Duodenal mucosa (tissue), 2 donors: Measurements from ENCODE around the gene ANKK1.

Experiments used
- H3K27ac ChIP-seq: one replicate; pipeline ENCODE4 v1.7.0; 2013; ENCODE audit warnings: low read depth, low read length
- H3K27me3 ChIP-seq, 2 donors: one replicate each; pipeline ENCODE4 v1.7.0; 2013; ENCODE audit warnings: low read length in 2 of 2, control low read depth in 1 of 2; ENCODE audit not compliant: insufficient read depth in 2 of 2, control insufficient read depth in 1 of 2
- H3K36me3 ChIP-seq, 2 donors: one replicate each; pipeline ENCODE4 v1.7.0; 2013; ENCODE audit warnings: low read length in 2 of 2, control low read depth in 1 of 2; ENCODE audit not compliant: insufficient read depth in 2 of 2, control insufficient read depth in 1 of 2
- H3K4me1 ChIP-seq, 2 donors: one replicate each; pipeline ENCODE4 v1.7.0; 2013; ENCODE audit warnings: low read length in 2 of 2, control low read depth in 1 of 2; ENCODE audit not compliant: insufficient read depth in 2 of 2, control insufficient read depth in 1 of 2
- H3K4me3 ChIP-seq, 2 donors: one replicate each; pipeline ENCODE4 v1.7.0; 2013; ENCODE audit warnings: low read length in 2 of 2, low read depth in 1 of 2
- H3K9ac ChIP-seq, 2 donors: one replicate each; pipeline ENCODE4 v1.7.0; 2013; ENCODE audit warnings: low read length in 2 of 2, low read depth in 1 of 2
- H3K9me3 ChIP-seq, 2 donors: one replicate each; pipeline ENCODE4 v1.7.0; 2013; ENCODE audit warnings: low read length in 2 of 2, control low read depth in 1 of 2; ENCODE audit not compliant: control insufficient read depth in 1 of 2

The ANKK1 gene

DNA sequence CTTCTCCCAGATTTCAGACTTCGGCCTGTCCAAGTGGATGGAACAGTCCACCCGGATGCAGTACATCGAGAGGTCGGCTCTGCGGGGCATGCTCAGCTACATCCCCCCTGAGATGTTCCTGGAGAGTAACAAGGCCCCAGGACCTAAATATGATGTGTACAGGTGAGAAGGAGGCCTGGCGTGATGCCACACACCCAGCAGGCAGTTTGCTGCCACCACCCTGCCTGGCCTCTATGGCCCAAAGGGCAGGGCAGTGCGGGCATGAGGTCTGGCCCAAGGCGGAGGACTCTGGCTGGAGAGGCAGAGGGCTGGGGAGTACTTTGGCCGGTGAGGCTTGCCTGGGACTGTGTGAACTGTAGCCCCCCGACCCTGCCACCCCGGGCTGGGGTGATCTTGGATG is 7.3 kb downstream of the ANKK1 start:
- no peaks in the 10 kb centered on the region for H3K4me1 ChIP-seq
- no peak overlapping the region for H3K9ac ChIP-seq
- no peak overlapping the region for H3K27ac ChIP-seq
- H3K9me3 ChIP-seq = no peaks in the 10 kb centered on the region
- no peaks in the 10 kb centered on the region for H3K27me3 ChIP-seq
- no peak overlapping the region for H3K4me3 ChIP-seq
- no peaks in the 10 kb centered on the region for H3K36me3 ChIP-seq

DNA sequence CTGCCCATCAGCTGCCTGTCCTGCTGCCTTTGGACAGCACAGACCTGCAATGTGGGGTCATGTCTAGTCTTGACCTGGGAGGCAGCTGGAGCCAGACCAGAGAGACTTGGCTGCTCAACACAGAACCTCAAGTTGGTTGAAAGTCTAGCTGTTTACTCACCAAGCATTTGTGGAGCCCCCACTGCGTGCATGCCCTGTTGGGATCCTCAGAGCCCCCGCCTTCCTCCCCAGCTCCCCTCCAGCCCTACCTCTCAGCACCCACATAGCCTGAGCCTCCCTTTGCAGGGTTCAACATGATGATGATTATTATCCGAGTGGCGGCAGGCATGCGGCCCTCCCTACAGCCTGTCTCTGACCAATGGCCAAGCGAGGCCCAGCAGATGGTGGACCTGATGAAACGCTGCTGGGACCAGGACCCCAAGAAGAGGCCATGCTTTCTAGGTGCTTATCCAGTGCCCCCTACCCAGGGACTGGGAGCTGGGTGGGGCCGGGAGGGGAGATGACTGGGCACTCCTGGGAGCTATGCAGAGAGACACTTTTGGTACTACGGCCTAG is 8.3 kb downstream of the ANKK1 start:
- Histone ChIP-seq H3K4me3 (no peak overlapping the region), H3K27ac (no peak overlapping the region), H3K4me1 (no peaks in the 10 kb centered on the region), H3K36me3 (no peaks in the 10 kb centered on the region), H3K9ac (no peak overlapping the region), H3K27me3 (no peaks in the 10 kb centered on the region), H3K9me3 (no peaks in the 10 kb centered on the region)

DNA sequence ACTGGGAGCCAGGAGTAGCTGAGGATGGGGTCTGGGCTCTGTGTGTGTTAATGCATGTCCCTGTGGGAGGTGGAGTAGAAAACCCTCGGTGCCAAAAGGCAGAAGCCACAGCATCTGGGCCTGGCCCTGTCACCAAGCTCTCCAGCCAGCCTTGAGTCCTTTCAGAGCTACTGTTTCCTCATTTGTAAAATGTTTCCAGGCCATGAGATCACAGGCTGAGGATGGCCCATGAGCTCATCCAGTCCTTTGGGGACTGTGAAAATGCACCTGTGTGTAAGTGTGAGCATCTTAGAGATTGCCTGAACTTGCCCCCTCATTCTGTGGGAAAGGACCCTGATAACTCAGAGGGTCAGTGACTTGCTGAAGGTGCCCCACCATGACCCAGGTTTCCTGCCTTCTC is 9.1 kb downstream of the ANKK1 start:
- H3K9ac ChIP-seq = no peak overlapping the region
- no peaks in the 10 kb centered on the region for H3K4me1 ChIP-seq
- H3K9me3 ChIP-seq = no peaks in the 10 kb centered on the region
- no peaks in the 10 kb centered on the region for H3K36me3 ChIP-seq
- no peaks in the 10 kb centered on the region for H3K27me3 ChIP-seq
- H3K4me3 ChIP-seq = no peak overlapping the region
- H3K27ac ChIP-seq = no peak overlapping the region

- Histone ChIP-seq H3K4me3 (no peak overlapping the region), H3K27ac (no peak overlapping the region), H3K9ac (no peak overlapping the region), H3K27me3 (no peaks in the 10 kb centered on the region), H3K36me3 (no peaks in the 10 kb centered on the region), H3K4me1 (no peaks in the 10 kb centered on the region), H3K9me3 (no peaks in the 10 kb centered on the region)
Measured at GRCh38 chr11:113397212-113397611, 9.6 kb downstream of the ANKK1 start.

DNA sequence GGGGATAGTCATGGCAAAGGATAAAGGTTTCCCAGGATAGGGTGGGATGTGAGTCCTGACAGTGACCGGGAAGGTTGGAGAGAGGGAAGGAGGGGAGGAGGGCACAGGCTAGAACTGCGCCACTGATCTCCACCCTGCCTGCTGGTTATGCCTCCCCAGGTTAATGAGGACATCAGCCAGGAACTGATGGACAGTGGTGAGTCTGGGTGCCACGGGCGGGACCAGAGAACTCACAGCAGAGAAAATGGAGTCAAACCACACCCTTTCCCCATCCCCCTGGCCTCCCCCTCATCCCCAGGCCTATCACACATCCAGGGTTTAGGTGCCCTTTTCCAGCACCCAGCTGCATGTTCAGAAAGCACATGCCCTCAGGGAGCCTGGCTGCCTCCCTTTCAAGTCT is 10.2 kb downstream of the ANKK1 start:
- Histone ChIP-seq H3K4me1 (no peaks in the 10 kb centered on the region), H3K9ac (no peak overlapping the region), H3K27ac (no peak overlapping the region), H3K9me3 (no peaks in the 10 kb centered on the region), H3K4me3 (no peak overlapping the region), H3K36me3 (no peaks in the 10 kb centered on the region), H3K27me3 (no peaks in the 10 kb centered on the region)

DNA sequence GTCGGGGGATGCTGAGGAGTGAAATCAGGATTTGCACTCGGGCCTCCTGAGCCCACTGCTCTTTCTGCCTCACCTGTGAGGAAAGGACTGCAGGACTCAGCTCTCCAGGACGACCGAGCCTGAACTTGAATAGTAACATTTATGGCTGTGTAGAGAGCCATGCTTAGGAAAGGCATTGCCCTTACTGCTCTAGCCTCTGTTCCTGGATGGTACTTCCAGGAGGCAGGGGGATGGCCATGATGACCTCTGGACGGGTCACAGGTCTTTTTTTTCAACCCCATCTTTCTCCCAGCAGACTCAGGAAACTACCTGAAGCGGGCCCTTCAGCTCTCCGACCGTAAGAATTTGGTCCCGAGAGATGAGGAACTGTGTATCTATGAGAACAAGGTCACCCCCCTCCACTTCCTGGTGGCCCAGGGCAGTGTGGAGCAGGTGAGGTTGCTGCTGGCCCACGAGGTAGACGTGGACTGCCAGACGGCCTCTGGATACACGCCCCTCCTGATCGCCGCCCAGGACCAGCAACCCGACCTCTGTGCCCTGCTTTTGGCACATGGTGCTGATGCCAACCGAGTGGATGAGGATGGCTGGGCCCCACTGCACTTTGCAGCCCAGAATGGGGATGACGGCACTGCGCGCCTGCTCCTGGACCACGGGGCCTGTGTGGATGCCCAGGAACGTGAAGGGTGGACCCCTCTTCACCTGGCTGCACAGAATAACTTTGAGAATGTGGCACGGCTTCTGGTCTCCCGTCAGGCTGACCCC is 11.3 kb downstream of the ANKK1 start:
- H3K4me3 ChIP-seq = no peak overlapping the region
- H3K36me3 ChIP-seq = no peaks in the 10 kb centered on the region
- no peak overlapping the region for H3K27ac ChIP-seq
- no peaks in the 10 kb centered on the region for H3K4me1 ChIP-seq
- H3K9ac ChIP-seq = no peak overlapping the region
- no peaks in the 10 kb centered on the region for H3K9me3 ChIP-seq
- no peaks in the 10 kb centered on the region for H3K27me3 ChIP-seq

DNA sequence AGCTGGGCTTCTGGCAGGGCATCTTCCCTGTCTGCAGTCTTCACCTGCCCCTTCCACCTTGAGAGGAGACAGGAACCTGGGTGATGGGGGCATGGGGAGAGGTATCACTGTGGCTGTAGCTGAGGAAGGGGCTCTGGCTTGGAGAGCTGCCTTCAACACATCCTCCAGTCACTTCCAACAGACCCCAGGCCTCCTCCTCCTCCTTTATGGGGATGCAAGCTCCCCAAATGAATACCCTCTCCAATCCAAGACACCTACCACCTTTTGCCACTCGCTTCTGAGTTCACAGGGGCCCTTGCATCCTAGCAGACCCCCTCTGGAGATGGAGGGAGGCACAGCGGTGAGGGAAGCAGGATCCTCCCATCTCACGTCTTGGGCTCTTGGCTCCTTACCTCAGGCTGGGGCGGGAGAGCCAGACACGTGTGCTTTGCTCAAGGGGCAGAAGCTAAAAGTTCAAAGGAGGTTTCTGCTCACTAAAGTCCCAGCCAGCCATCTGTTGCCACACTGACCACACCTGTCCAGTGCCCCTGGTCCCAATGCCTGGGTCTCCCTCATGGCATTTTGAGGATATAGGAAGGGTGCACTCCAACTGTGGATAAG is 13.2 kb downstream of the ANKK1 start:
- no peaks in the 10 kb centered on the region for H3K4me1 ChIP-seq
- H3K27ac ChIP-seq = no peak overlapping the region
- H3K27me3 ChIP-seq = no peaks in the 10 kb centered on the region
- no peaks in the 10 kb centered on the region for H3K36me3 ChIP-seq
- H3K9me3 ChIP-seq = no peaks in the 10 kb centered on the region
- no peak overlapping the region for H3K4me3 ChIP-seq
- H3K9ac ChIP-seq = no peak overlapping the region

- no peaks in the 10 kb centered on the region for H3K27me3 ChIP-seq
- H3K9ac ChIP-seq = no peak overlapping the region
- no peaks in the 10 kb centered on the region for H3K9me3 ChIP-seq
- H3K36me3 ChIP-seq = no peaks in the 10 kb centered on the region
- H3K4me1 ChIP-seq = no peaks in the 10 kb centered on the region
- no peak overlapping the region for H3K4me3 ChIP-seq
- H3K27ac ChIP-seq = no peak overlapping the region
Measured at GRCh38 chr11:113401718-113402117, 14.1 kb downstream of the ANKK1 start.

DNA sequence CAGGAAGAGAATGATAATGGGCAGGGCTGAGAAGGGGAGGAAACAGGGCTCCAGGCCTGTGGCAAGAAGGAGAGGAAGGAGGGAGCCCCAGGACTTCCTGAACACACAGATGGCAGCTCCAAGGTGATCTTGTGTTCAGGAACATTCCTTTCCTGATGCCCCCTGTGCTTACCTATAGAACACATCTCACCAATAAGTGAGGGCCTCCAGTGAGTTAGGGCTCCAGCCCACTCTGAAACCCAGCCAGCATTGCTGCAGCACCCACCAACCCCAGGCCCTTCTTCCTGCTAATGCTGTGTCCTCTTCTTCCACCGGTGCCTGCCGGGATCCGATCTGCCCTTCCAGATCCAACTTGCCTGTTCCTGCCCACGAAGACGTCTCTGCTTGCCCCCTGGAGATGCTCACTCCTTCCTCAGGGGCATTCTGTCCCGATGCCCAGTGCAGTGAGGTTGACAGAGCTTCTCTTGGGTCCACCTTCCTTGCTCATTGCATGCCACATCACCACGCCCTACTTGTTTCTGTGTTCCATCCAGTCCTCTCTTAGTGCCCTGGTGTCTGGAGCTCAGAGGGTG is 17.4 kb downstream of the ANKK1 start:
- no peak overlapping the region for H3K9ac ChIP-seq
- no peak overlapping the region for H3K4me3 ChIP-seq
- H3K9me3 ChIP-seq = no peaks in the 10 kb centered on the region
- no peak overlapping the region for H3K27ac ChIP-seq
- H3K36me3 ChIP-seq = no peaks in the 10 kb centered on the region
- H3K27me3 ChIP-seq = no peaks in the 10 kb centered on the region
- H3K4me1 ChIP-seq = no peaks in the 10 kb centered on the region

- no peak overlapping the region for H3K4me3 ChIP-seq
- H3K9me3 ChIP-seq = no peaks in the 10 kb centered on the region
- H3K4me1 ChIP-seq = no peaks in the 10 kb centered on the region
- no peak overlapping the region for H3K27ac ChIP-seq
- H3K27me3 ChIP-seq = no peaks in the 10 kb centered on the region
- H3K9ac ChIP-seq = no peak overlapping the region
- H3K36me3 ChIP-seq = no peaks in the 10 kb centered on the region
Measured at GRCh38 chr11:113405724-113406478, 18.3 kb downstream of the ANKK1 start.
